Measurements from ENCODE around the gene SIK3.

SIK3 gene

GRCh38 chr11:117107701-117108590 lies 9.7 kb upstream of the SIK3 start:
- DNase-seq: no peak

- no peak for DNase-seq
Observed at GRCh38 chr11:117100556-117100955, 2.3 kb upstream of the SIK3 start.

GRCh38 chr11:117099696-117100095 lies 1.5 kb upstream of the SIK3 start:
- no peak for DNase-seq

GRCh38 chr11:117097389-117098268 lies 599 bp downstream of the SIK3 start:
- peak; percentile 21 for DNase-seq

DNA sequence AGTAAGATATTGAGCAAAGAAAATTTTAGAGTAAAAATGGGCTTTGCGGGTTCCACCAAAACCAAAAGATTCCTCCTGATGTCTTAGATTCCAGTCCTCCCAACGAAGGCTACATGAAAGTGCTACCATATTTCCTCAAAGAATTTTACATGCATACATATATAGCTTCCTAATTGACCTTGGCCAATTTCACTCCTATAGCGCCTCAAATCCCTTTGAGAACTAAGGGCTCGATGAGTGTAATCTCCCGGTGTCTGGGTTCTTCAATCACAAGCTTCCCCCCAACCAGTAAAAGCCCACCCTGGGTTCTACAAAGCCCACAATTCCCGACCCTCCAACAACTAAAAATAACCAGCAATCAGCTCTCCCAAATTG lies 1.2 kb downstream of the SIK3 start:
- no peak for DNase-seq

DNA sequence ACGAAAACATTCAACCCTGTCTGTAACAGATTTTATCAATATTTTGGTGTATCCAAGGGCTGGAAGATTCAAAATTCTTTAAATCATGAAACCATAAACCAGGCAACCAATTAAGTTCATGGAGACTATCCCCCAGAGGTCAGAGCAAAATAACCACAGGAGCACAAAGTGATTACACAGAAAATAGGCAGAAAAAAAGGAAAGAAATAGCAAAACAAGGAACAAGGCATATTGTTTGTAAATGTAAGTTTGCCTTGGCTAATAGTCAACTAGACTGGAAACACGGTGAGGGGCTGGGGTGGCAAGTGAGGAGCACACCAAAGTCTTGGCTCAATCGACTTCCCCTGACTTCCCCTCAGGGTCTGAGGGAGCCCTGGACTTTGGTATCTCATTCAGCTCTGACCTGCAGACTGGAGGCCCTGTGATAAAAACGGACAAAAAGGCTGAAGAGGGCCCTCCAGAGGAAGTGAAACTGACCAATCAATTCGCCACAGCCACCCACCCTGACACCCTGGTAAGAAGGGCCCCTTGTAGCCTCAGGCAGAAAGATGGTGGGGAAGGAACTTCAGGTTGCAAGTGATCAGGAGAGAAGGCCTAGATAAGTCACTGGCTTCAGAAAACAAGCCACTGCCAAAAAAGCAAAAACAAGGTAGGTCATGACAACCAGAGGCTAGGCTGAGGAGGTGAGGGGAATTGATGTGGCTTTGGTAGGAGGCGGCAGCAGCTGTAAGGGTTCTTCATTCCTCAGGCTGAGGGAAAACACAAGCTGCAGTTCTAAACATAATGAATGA lies 1.8 kb downstream of the SIK3 start:
- peak; percentile 50 for DNase-seq

GRCh38 chr11:117095284-117096161 lies 2.7 kb downstream of the SIK3 start:
- no peak for DNase-seq

DNA sequence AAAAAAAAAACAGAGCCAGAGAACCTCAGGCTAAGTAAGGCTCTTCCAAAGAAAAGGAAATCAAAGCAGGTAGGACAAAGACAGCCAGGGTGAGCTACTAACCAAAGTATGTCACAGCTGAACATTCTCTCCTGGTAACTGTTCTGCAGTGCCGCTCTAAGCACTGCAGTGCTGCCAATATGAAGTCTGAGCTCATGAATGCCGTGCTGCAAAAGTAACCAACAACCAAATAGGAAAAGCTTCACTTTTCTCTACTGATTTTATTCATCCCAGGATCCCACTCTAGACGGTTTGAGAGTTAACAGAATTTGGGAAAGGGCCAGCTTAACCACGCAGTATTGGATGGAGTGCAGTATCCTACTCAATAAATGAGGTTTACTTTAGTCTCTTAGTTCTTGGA lies 3.5 kb downstream of the SIK3 start:
- DNase-seq: no peak

- DNase-seq: no peak
Observed at GRCh38 chr11:117092951-117093590, 5.2 kb downstream of the SIK3 start.

- no peak for DNase-seq
Observed at GRCh38 chr11:117091753-117092477, 6.3 kb downstream of the SIK3 start.

DNA sequence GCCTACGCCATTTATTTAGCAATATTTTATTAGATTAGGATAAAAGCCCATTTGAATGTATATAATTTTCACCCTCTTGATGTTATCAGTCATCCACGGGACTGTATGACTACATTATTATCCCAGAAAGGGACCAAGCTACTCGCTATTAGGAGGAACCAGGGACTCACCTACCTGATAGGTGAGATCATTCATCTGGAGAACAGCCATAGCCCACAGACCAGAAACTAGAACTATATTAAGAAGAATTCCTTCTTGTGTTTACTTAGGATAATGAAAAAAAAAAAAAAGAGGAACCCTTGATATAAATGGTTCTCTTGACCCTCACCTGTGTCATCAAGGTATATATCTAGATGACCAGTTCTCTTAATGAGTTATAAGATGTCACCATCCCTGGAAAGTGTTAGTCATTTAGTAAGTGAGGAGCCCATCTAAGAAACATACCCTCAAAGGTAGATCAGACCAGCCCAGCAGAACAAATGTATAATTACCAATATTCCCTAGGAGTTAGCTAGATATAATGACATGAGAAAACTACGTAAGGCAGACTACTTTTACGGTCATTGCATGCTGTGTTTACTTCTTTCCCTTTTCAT lies 8.0 kb downstream of the SIK3 start:
- no peak for DNase-seq

- DNase-seq: no peak
Observed at GRCh38 chr11:117089685-117090084, 8.5 kb downstream of the SIK3 start.

DNA sequence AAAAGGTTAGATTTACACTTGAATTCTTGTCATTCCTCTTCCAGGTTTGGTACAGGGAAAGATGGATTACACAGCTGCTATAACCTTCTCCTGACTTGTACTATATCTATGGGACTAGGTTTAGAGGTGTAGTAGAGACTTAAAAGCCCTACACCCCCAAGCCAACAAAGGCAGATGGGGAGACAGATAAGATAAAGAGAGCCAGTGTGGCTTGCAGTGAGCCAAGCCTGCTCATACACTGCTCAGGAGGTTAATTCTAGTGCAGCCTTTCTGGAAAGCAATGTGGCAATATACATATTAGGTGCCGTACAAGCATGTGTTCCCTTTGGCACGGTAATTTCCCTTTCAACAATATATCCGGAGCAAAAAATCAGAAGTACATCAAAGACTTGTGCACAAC lies 10.8 kb downstream of the SIK3 start:
- DNase-seq: no peak

GRCh38 chr11:117084992-117085391 lies 13.2 kb downstream of the SIK3 start:
- DNase-seq: no peak

- DNase-seq: no peak
Observed at GRCh38 chr11:117083011-117083935, 15.0 kb downstream of the SIK3 start.

DNA sequence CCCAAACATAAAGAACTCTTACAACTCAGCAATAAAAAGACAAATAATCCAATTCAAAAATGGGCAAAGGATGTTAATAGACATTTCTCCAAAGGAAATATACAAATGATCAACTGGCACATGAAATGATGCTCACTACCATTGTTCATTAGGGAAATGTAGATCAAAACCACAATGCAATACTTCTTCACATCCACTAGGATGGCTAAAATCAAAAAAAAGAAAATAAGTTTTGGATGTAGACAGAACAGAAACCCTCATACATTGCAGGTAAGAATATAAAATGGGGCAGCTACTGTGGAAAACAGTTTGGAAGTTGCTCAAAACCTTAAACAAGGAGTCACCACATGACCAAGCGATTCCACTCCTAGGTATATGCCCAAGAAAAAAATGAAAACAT lies 16.3 kb downstream of the SIK3 start:
- DNase-seq: no peak

- no peak for DNase-seq
Observed at GRCh38 chr11:117080370-117080769, 17.9 kb downstream of the SIK3 start.

DNA sequence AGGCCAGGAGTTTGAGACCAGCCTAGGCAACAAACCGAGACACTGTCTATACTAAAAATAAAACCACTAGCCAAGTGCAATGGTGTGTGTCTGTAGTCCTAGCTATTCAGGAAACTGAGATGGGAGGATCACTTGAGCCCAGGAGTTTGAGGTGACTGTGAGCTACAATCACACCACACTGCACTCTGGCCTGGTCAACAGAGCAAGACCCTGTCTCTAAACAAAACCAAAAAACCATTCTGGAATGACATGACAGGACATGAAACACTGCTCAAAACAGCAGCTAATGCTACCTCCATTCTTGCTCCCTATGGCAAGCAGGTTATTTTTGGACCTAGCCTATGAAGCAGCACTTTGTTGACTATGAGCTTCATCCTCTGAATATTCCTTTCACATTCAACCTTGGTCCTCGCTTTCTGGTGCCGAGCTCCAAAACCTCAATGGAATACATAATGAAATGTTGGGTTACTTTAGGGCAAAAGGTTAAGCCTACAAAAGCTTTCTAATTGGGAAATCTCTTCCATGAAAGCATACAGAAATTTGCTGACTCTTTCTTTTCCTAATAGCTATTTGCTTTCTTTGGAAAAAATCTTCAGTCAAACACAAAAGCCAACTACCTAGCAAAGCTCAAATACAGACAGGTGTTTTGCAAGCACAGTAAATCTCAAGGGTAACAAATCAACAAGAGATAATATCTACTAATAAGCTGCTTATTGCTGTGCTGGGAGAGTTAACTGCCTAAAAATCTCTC lies 21.1 kb downstream of the SIK3 start:
- no peak for DNase-seq

- no peak for DNase-seq
Observed at GRCh38 chr11:117075186-117075585, 23.0 kb downstream of the SIK3 start.
